HEK293T (cell line): ENCODE measurements around the gene RNF222.

Experiments used
- CTCF ChIA-PET: fragments of 350-600 bp; formaldehyde crosslinking; extraction: SDS; loops from one replicate; lab custom pipeline; 2021; ENCODE audit warnings: antibody characterized with exemption, inconsistent platforms; lab: Yijun Ruan, JAX
- POLR2A ChIA-PET: fragments of 350-600 bp; formaldehyde crosslinking; extraction: SDS; loops from one replicate; lab custom pipeline; 2020; ENCODE audit warnings: antibody characterized with exemption, inconsistent platforms; lab: Yijun Ruan, JAX
- DNase-seq: peaks from one replicate; pipeline ENCODE4 v3.0.0; 2012; ENCODE audit warnings: mixed read lengths; ENCODE audit errors: extremely low spot score
- ARNT ChIP-seq: fragments of 450-650 bp; IDR thresholded peaks from 2 replicates; pipeline ENCODE4 v1.6.1; 2017; ENCODE audit warnings: mild to moderate bottlenecking
- BHLHE40 ChIP-seq: fragments of 450-650 bp; IDR thresholded peaks from 2 replicates; pipeline ENCODE4 v1.6.1; 2016; ENCODE audit warnings: mild to moderate bottlenecking, moderate library complexity, borderline replicate concordance
- CTBP1 ChIP-seq: fragments of 450-650 bp; IDR thresholded peaks from 2 replicates; pipeline ENCODE4 v1.6.1; 2016; ENCODE audit warnings: borderline replicate concordance
- ELF4 ChIP-seq: fragments of 450-650 bp; IDR thresholded peaks from 2 replicates; pipeline ENCODE4 v1.6.1; 2017; ENCODE audit warnings: antibody characterized with exemption
- FOXA1 ChIP-seq: fragments of 450-650 bp; IDR thresholded peaks from 2 replicates; pipeline ENCODE4 v1.6.1; 2016; ENCODE audit warnings: mild to moderate bottlenecking
- FOXK2 ChIP-seq: fragments of 450-650 bp; IDR thresholded peaks from 2 replicates; pipeline ENCODE4 v1.6.1; 2016; ENCODE audit warnings: mild to moderate bottlenecking
- FOXM1 ChIP-seq: fragments of 450-650 bp; IDR thresholded peaks from 2 replicates; pipeline ENCODE4 v1.6.1; 2017; ENCODE audit warnings: mild to moderate bottlenecking, borderline replicate concordance
- HDGF ChIP-seq: fragments of 450-650 bp; IDR thresholded peaks from 2 replicates; pipeline ENCODE4 v1.6.1; 2017; ENCODE audit warnings: antibody characterized with exemption, borderline replicate concordance
- L3MBTL2 ChIP-seq: fragments of 450-650 bp; conservative IDR thresholded peaks from 2 replicates; pipeline ENCODE4 v1.6.1; 2016; ENCODE audit warnings: mild to moderate bottlenecking
- LEF1 ChIP-seq: fragments of 450-650 bp; IDR thresholded peaks from 2 replicates; pipeline ENCODE4 v1.6.1; 2017; ENCODE audit warnings: mild to moderate bottlenecking, borderline replicate concordance
- NFRKB ChIP-seq: fragments of 450-650 bp; IDR thresholded peaks from 2 replicates; pipeline ENCODE4 v1.6.1; 2016; ENCODE audit warnings: mild to moderate bottlenecking, moderate library complexity
- PKNOX1 ChIP-seq: fragments of 450-650 bp; IDR thresholded peaks from 2 replicates; pipeline ENCODE4 v1.6.1; 2016
- SP1 ChIP-seq: fragments of 450-650 bp; IDR thresholded peaks from 2 replicates; pipeline ENCODE4 v1.6.1; 2017
- SUZ12 ChIP-seq: fragments of 450-650 bp; IDR thresholded peaks from 2 replicates; pipeline ENCODE4 v1.6.1; 2016; ENCODE audit warnings: mild to moderate bottlenecking
- TARDBP ChIP-seq: fragments of 450-650 bp; IDR thresholded peaks from 2 replicates; pipeline ENCODE4 v1.6.1; 2016
- ZNF384 ChIP-seq: fragments of 450-650 bp; IDR thresholded peaks from 2 replicates; pipeline ENCODE4 v1.6.1; 2016

RNF222 gene

GRCh38 chr17:8426802-8427201 lies 29.2 kb upstream of the RNF222 start:
- ChIA-PET POLR2A (interaction anchor here (1.4 kb wide), 1 partner anchor 9 kb away, joined by 6 read pairs; the partner anchor contains the start of gene NDEL1), CTCF (no interaction called here)
- TF ChIP-seq FOXM1, result no peak
- no peak for TF ChIP-seq NFRKB
- TF ChIP-seq ELF4, result no peak
- no peak for TF ChIP-seq FOXA1
- no peak for TF ChIP-seq HDGF
- no peak for TF ChIP-seq CTBP1
- no peak for TF ChIP-seq ARNT
- no peak for TF ChIP-seq L3MBTL2
- no peak for TF ChIP-seq TARDBP
- DNase-seq, result no peak

GRCh38 chr17:8426094-8426720 lies 28.6 kb upstream of the RNF222 start:
- DNase-seq, result no peak
- TF ChIP-seq NFRKB (no peak), SP1 (no peak), FOXA1 (no peak), FOXK2 (no peak), ELF4 (no peak), LEF1 (no peak), ZNF384 (no peak), ARNT (no peak), SUZ12 (no peak), PKNOX1 (no peak), CTBP1 (no peak), L3MBTL2 (no peak), BHLHE40 (no peak), HDGF (no peak), FOXM1 (no peak), TARDBP (no peak)
- POLR2A ChIA-PET, result interaction anchor here (0.8 kb wide), 1 partner anchor 9 kb away, joined by 4 read pairs; the partner anchor contains the start of gene NDEL1
- CTCF ChIA-PET, result interaction anchor here (1.0 kb wide), 1 partner anchor 16 kb away, joined by 4 read pairs; no protein-coding TSS in a partner anchor

- TF ChIP-seq FOXK2 (no peak), CTBP1 (no peak), SUZ12 (no peak), FOXM1 (no peak), NFRKB (no peak), SP1 (no peak), TARDBP (no peak), ZNF384 (no peak), ARNT (no peak), ELF4 (no peak), L3MBTL2 (no peak), PKNOX1 (no peak), FOXA1 (no peak), HDGF (no peak), BHLHE40 (no peak), LEF1 (no peak)
- POLR2A ChIA-PET, result interaction anchor here (3.1 kb wide), 1 partner anchor 14 kb away, joined by 17 read pairs; the partner anchor contains the start of gene NDEL1
- CTCF ChIA-PET, result interaction anchor here (2.1 kb wide), 1 partner anchor 12 kb away, joined by 6 read pairs; no protein-coding TSS in a partner anchor
- no peak for DNase-seq
Observed at GRCh38 chr17:8421571-8421970, 23.9 kb upstream of the RNF222 start.

- TF ChIP-seq FOXA1, result no peak
- TF ChIP-seq NFRKB, result no peak
- TF ChIP-seq SP1, result no peak
- TF ChIP-seq CTBP1, result no peak
- no peak for TF ChIP-seq PKNOX1
- TF ChIP-seq SUZ12, result no peak
- TF ChIP-seq TARDBP, result no peak
- TF ChIP-seq ZNF384, result no peak
- TF ChIP-seq HDGF, result no peak
- TF ChIP-seq LEF1, result no peak
- TF ChIP-seq ARNT, result no peak
- no peak for TF ChIP-seq ELF4
- TF ChIP-seq FOXK2, result no peak
- TF ChIP-seq FOXM1, result no peak
- no peak for TF ChIP-seq L3MBTL2
- no peak for TF ChIP-seq BHLHE40
- no peak for DNase-seq
- ChIA-PET POLR2A (interaction anchor here (0.5 to 3.1 kb wide), 2 partner anchors 15 to 17 kb away, joined by 3 to 17 read pairs; partner anchors contain the start of gene NDEL1), CTCF (interaction anchor here (0.5 to 2.1 kb wide), 6 partner anchors 10 to 481 kb away, joined by 3 to 6 read pairs (median 3); no protein-coding TSS in a partner anchor)
Observed at GRCh38 chr17:8420041-8420934, 22.7 kb upstream of the RNF222 start.

- TF ChIP-seq L3MBTL2 (no peak), ARNT (no peak), BHLHE40 (no peak), FOXK2 (no peak), PKNOX1 (no peak), ZNF384 (no peak), LEF1 (no peak), NFRKB (no peak), HDGF (no peak)
- POLR2A ChIA-PET, result interaction anchor here (3.1 kb wide), 1 partner anchor 16 kb away, joined by 17 read pairs; the partner anchor contains the start of gene NDEL1
- no peak for DNase-seq
- CTCF ChIA-PET, result interaction anchor here (0.6 to 2.1 kb wide), 3 partner anchors 9 to 482 kb away, joined by 3 to 6 read pairs (median 3); no protein-coding TSS in a partner anchor
Observed at GRCh38 chr17:8419305-8419704, 21.7 kb upstream of the RNF222 start.
